HCT116 (cell line): ENCODE results near the gene NLRP7.

Experiments used
- ATF3 ChIP-seq: IDR thresholded peaks from 2 replicates; pipeline ENCODE4 v1.6.1; 2012
- CTCF ChIP-seq, 3 experiments: fragments of 200-600 bp in 1 of 3; sonication (generic) in 1 of 3; IDR thresholded peaks in 2 of 3; conservative IDR thresholded peaks in 1 of 3; 2 replicates each; pipeline ENCODE4 v1.5.1; 2012 to 2017; ENCODE audit warnings: low read depth in 2 of 3, low read length in 2 of 3, antibody characterized with exemption in 1 of 3, borderline replicate concordance in 1 of 3, control low read depth in 1 of 3, mild to moderate bottlenecking in 1 of 3, mixed read lengths in 1 of 3, mixed run types in 1 of 3, moderate library complexity in 1 of 3; ENCODE audit not compliant: insufficient read depth in 1 of 3
- EZH2 ChIP-seq: fragments of 200-600 bp; sonication (generic); IDR thresholded peaks from 2 replicates; pipeline ENCODE4 v1.6.1; 2017; ENCODE audit warnings: antibody characterized with exemption, mixed run types
- MAX ChIP-seq: IDR thresholded peaks from 2 replicates; pipeline ENCODE4 v1.6.1; 2012
- POLR2A ChIP-seq: IDR thresholded peaks from 2 replicates; pipeline ENCODE4 v1.7.0; 2011; ENCODE audit warnings: borderline replicate concordance; ENCODE audit not compliant: insufficient read depth, insufficient read length; ENCODE audit errors: extremely low read depth
- POLR2AphosphoS5 ChIP-seq: IDR thresholded peaks from 2 replicates; pipeline ENCODE4 v1.6.1; 2011; ENCODE audit warnings: mild to moderate bottlenecking, low read depth, low read length, moderate library complexity
- SRF ChIP-seq: IDR thresholded peaks from 2 replicates; pipeline ENCODE4 v1.6.1; 2012; ENCODE audit warnings: low read depth
- TCF7L2 ChIP-seq: IDR thresholded peaks from 2 replicates; pipeline ENCODE4 v1.7.0; 2011; ENCODE audit warnings: borderline replicate concordance, inconsistent platforms; ENCODE audit not compliant: insufficient read depth, insufficient read length; ENCODE audit errors: extremely low read depth

GRCh38 chr19:54881884-54882283, 65.4 kb downstream of the NLRP7 start:
- TF ChIP-seq TCF7L2 (no peak), CTCF (IDR thresholded peaks at IDR 0.05 in 2 of 3, conservative IDR thresholded peaks at IDR 0.05 in 1 of 3; ENCODE audit: borderline replicate concordance in 1 of 3, insufficient read depth in 1 of 3, low read depth in 2 of 3, low read length in 2 of 3) (no peak), ATF3 (no peak), POLR2AphosphoS5 (no peak), MAX (no peak), EZH2 (no peak), POLR2A (no peak), SRF (no peak)
